Measurements from ENCODE around the gene CD160. TPM values are rescaled to one million over a fixed set of nuclear protein-coding genes. Genes with fewer than 3 reads are reported as not detected.

CD160 gene
- total and polyA plus RNA-seq, 10 donors = 2.2 to 17.7 (median 5.8) TPM

- no peaks in the 10 kb centered on the region for H3K36me3 ChIP-seq
- intact Hi-C loops (cut with DNase I; ENCODE audit: low total_unique reads) = no loop called here
- TF ChIP-seq POLR2A (IDR thresholded peaks at IDR 0.05) (no peak), POLR2AphosphoS5 (IDR thresholded peaks at IDR 0.05) (no peak)
- TF ChIP-seq, protein P1, sequence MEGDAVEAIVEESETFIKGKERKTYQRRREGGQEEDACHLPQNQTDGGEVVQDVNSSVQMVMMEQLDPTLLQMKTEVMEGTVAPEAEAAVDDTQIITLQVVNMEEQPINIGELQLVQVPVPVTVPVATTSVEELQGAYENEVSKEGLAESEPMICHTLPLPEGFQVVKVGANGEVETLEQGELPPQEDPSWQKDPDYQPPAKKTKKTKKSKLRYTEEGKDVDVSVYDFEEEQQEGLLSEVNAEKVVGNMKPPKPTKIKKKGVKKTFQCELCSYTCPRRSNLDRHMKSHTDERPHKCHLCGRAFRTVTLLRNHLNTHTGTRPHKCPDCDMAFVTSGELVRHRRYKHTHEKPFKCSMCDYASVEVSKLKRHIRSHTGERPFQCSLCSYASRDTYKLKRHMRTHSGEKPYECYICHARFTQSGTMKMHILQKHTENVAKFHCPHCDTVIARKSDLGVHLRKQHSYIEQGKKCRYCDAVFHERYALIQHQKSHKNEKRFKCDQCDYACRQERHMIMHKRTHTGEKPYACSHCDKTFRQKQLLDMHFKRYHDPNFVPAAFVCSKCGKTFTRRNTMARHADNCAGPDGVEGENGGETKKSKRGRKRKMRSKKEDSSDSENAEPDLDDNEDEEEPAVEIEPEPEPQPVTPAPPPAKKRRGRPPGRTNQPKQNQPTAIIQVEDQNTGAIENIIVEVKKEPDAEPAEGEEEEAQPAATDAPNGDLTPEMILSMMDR (IDR thresholded peaks at IDR 0.05 in 8 of 11, conservative IDR thresholded peaks at IDR 0.05 in 3 of 11) = no peak
- H3K27me3 ChIP-seq (replicated peaks in 1 of 7) = no peaks in the 10 kb centered on the region
- peaks cover 0 to 29% (median 17%) of the 10 kb centered on the region in 6 donors for H3K4me1 ChIP-seq
- H3K4me3 ChIP-seq = no peak overlapping the region
- 85 to 95% (median 87%) methylated on average over 11 of the region's 11 CpGs for WGBS, 5 donors
- DNase-seq = no peak
- no peaks in the 10 kb centered on the region for H3K9me3 ChIP-seq
- no peak overlapping the region for H3K27ac ChIP-seq
These were observed 26.4 kb upstream of the CD160 start for GRCh38 chr1:145692785-145693443.

GRCh38 chr1:145695821-145696629 is 23.3 kb upstream of the CD160 start:
- intact Hi-C loops (cut with DNase I; ENCODE audit: low total_unique reads) = no loop called here
- H3K27me3 ChIP-seq (replicated peaks in 1 of 7) = no peaks in the 10 kb centered on the region
- TF ChIP-seq, protein P1 (IDR thresholded peaks at IDR 0.05 in 8 of 11, conservative IDR thresholded peaks at IDR 0.05 in 3 of 11) = no peak
- TF ChIP-seq POLR2AphosphoS5 (IDR thresholded peaks at IDR 0.05) (no peak), POLR2A (IDR thresholded peaks at IDR 0.05) (no peak)
- DNase-seq = no peak
- no peak overlapping the region for H3K4me3 ChIP-seq
- H3K27ac ChIP-seq = no peak overlapping the region
- peaks cover 0 to 3% (median 2%) of the 10 kb centered on the region in 6 donors for H3K4me1 ChIP-seq
- H3K36me3 ChIP-seq = no peaks in the 10 kb centered on the region
- no peaks in the 10 kb centered on the region for H3K9me3 ChIP-seq
- 79 to 90% (median 83%) methylated on average over 5 of the region's 5 CpGs for WGBS, 5 donors

- no peak for DNase-seq
- WGBS, 5 donors = 92 to 97% (median 97%) methylated on average over 3 of the region's 3 CpGs
- Histone ChIP-seq H3K27me3 (replicated peaks in 1 of 7) (no peaks in the 10 kb centered on the region), H3K9me3 (no peaks in the 10 kb centered on the region), H3K4me3 (no peak overlapping the region), H3K27ac (no peak overlapping the region), H3K36me3 (no peaks in the 10 kb centered on the region), H3K4me1 (no peaks in the 10 kb centered on the region)
- no peak for TF ChIP-seq POLR2AphosphoS5 (IDR thresholded peaks at IDR 0.05)
- no peak for TF ChIP-seq POLR2A (IDR thresholded peaks at IDR 0.05)
- TF ChIP-seq, protein P1 (IDR thresholded peaks at IDR 0.05 in 8 of 11, conservative IDR thresholded peaks at IDR 0.05 in 3 of 11) = no peak
- intact Hi-C loops (cut with DNase I; ENCODE audit: low total_unique reads) = no loop called here
These were observed 22.7 kb upstream of the CD160 start for GRCh38 chr1:145696630-145696960.

DNA sequence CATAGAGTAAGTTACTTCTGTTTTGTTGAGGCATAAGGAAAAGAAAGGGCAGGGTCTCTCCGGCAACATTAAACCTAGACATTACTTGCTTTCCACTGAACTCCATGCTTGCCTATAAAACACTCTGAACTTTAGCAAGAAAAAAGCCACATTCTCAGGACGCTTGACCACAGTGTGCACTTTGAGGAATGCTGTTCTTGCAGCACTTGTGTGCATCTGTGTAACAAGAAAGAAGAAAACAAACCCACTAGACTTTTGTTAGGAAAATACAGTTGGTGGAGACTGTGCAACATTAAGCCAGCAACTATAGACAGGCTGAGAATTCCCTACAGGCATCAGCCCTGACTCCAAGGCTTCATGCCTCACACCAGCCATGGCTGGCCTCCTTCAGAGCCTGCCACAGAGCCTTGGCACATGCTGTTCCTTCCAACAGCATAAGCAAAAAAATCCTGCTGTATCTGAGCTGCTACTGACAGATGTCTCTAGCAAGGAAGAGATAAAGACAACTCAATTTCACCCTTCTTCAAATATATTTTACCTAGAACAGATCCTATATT is 17.9 kb upstream of the CD160 start:
- WGBS, 5 donors = 82 to 98% (median 90%) methylated on average over 2 of the region's 2 CpGs
- Histone ChIP-seq H3K36me3 (no peaks in the 10 kb centered on the region), H3K27ac (no peak overlapping the region), H3K4me1 (no peaks in the 10 kb centered on the region), H3K4me3 (no peak overlapping the region), H3K9me3 (no peaks in the 10 kb centered on the region), H3K27me3 (replicated peaks in 1 of 7) (no peaks in the 10 kb centered on the region)
- TF ChIP-seq, protein P1 (IDR thresholded peaks at IDR 0.05 in 8 of 11, conservative IDR thresholded peaks at IDR 0.05 in 3 of 11) = no peak
- no peak for TF ChIP-seq POLR2A (IDR thresholded peaks at IDR 0.05)
- TF ChIP-seq POLR2AphosphoS5 (IDR thresholded peaks at IDR 0.05) = no peak
- DNase-seq = no peak
- intact Hi-C loops (cut with DNase I; ENCODE audit: low total_unique reads) = no loop called here
